Trophoblast cell (in vitro differentiated cells and primary cell): ENCODE results near the gene ANXA2R. TPM values are rescaled to one million over a fixed set of nuclear protein-coding genes. Genes with fewer than 3 reads are reported as not detected.
"Not testable (repeated sequence)": the region's sequence is repeated elsewhere in the genome, so short reads cannot be mapped to it uniquely, and the experiment has no call there.

ENCODE experiments used
- DNase-seq, 2 donors: peaks; one replicate each; pipeline ENCODE4 v3.0.0-alpha.2; 2016
- H2AFZ ChIP-seq: 2 replicates; pipeline ENCODE4 v1.6.1; 2013; ENCODE audit warnings: low read length, moderate library complexity, mild to moderate bottlenecking; ENCODE audit not compliant: insufficient read depth, poor library complexity
- H2AK5ac ChIP-seq: 2 replicates; pipeline ENCODE4 v1.6.1; 2013; ENCODE audit warnings: mild to moderate bottlenecking, low read length
- H2BK120ac ChIP-seq: 2 replicates; pipeline ENCODE4 v1.6.1; 2013; ENCODE audit warnings: low read length, mild to moderate bottlenecking, moderate library complexity; ENCODE audit not compliant: insufficient read depth, poor library complexity
- H2BK12ac ChIP-seq: 2 replicates; pipeline ENCODE4 v1.6.1; 2013; ENCODE audit warnings: mild to moderate bottlenecking, low read length, moderate library complexity
- H2BK5ac ChIP-seq: 2 replicates; pipeline ENCODE4 v1.6.1; 2013; ENCODE audit warnings: low read length, low read depth, moderate library complexity, mild to moderate bottlenecking; ENCODE audit not compliant: poor library complexity
- H3K14ac ChIP-seq: 2 replicates; pipeline ENCODE4 v1.6.1; 2013; ENCODE audit warnings: mild to moderate bottlenecking, low read length
- H3K18ac ChIP-seq: 2 replicates; pipeline ENCODE4 v1.6.1; 2013; ENCODE audit warnings: mild to moderate bottlenecking, low read length
- H3K23ac ChIP-seq: 2 replicates; pipeline ENCODE4 v1.6.1; 2013; ENCODE audit warnings: low read length
- H3K27ac ChIP-seq: 2 replicates; pipeline ENCODE4 v1.5.1; 2013; ENCODE audit warnings: low read depth, mild to moderate bottlenecking, inconsistent platforms, low read length, moderate library complexity
- H3K27me3 ChIP-seq: 2 replicates; pipeline ENCODE4 v1.6.1; 2013; ENCODE audit warnings: inconsistent platforms, mild to moderate bottlenecking, low read length, moderate library complexity; ENCODE audit not compliant: insufficient read depth
- H3K36me3 ChIP-seq, 2 experiments: 1 replicate in 1 of 2; 2 replicates in 1 of 2; pipeline ENCODE4 v1.6.1; 2013; ENCODE audit warnings: low read length in 2 of 2, mild to moderate bottlenecking in 2 of 2, moderate library complexity in 1 of 2; ENCODE audit not compliant: insufficient read depth in 2 of 2, control insufficient read depth in 1 of 2
- H3K4ac ChIP-seq: 2 replicates; pipeline ENCODE4 v1.6.1; 2013; ENCODE audit warnings: low read depth, mild to moderate bottlenecking, low read length, moderate library complexity
- H3K4me1 ChIP-seq, 2 experiments: 1 replicate in 1 of 2; 2 replicates in 1 of 2; pipeline ENCODE4 v1.6.1; 2013; ENCODE audit warnings: low read length in 2 of 2, mild to moderate bottlenecking in 2 of 2, moderate library complexity in 1 of 2; ENCODE audit not compliant: insufficient read depth in 2 of 2, control insufficient read depth in 1 of 2
- H3K4me2 ChIP-seq: 2 replicates; pipeline ENCODE4 v1.6.1; 2013; ENCODE audit warnings: inconsistent platforms, mild to moderate bottlenecking, low read length, moderate library complexity
- H3K4me3 ChIP-seq: 2 replicates; pipeline ENCODE4 v1.5.1; 2013; ENCODE audit warnings: mild to moderate bottlenecking, low read depth, low read length, inconsistent platforms
- H3K79me1 ChIP-seq: one replicate; pipeline ENCODE4 v1.6.1; 2013; ENCODE audit warnings: low read length
- H3K79me2 ChIP-seq: 2 replicates; pipeline ENCODE4 v1.6.1; 2013; ENCODE audit warnings: low read length, mild to moderate bottlenecking; ENCODE audit not compliant: control insufficient read depth, insufficient read depth, poor library complexity
- H3K9ac ChIP-seq: 2 replicates; pipeline ENCODE4 v1.6.1; 2013; ENCODE audit warnings: mild to moderate bottlenecking, low read length
- H3K9me3 ChIP-seq: 2 replicates; pipeline ENCODE4 v1.6.1; 2013; ENCODE audit warnings: low read depth, mild to moderate bottlenecking, control low read depth, inconsistent platforms, low read length; ENCODE audit not compliant: insufficient read depth
- H4K12ac ChIP-seq: 2 replicates; pipeline ENCODE4 v1.6.1; 2013; ENCODE audit warnings: low read depth, mild to moderate bottlenecking, low read length, moderate library complexity
- H4K8ac ChIP-seq: 2 replicates; pipeline ENCODE4 v1.6.1; 2013; ENCODE audit warnings: low read depth, mild to moderate bottlenecking, low read length, moderate library complexity
- H4K91ac ChIP-seq: one replicate; pipeline ENCODE4 v1.6.1; 2013; ENCODE audit warnings: low read depth, mild to moderate bottlenecking, low read length, moderate library complexity
- WGBS: extraction: QIAGEN DNeasy Blood & Tissue Kit; methylation state at CpG from one replicate; pipeline ENCODE4 v1.1.7; 2013; ENCODE audit warnings: missing lambda C conversion rate; ENCODE audit not compliant: insufficient read length, insufficient coverage; ENCODE audit errors: extremely low coverage; 5-methylcytosine and 5-hydroxymethylcytosine counted together
- polyA plus RNA-seq: library from polyadenylated mRNA; stranded (reverse); fragments of 200-250 nt; gene quantifications from 2 replicates; pipeline ENCODE4 v1.2.3, GENCODE V29; 2013

The ANXA2R gene, protein sequence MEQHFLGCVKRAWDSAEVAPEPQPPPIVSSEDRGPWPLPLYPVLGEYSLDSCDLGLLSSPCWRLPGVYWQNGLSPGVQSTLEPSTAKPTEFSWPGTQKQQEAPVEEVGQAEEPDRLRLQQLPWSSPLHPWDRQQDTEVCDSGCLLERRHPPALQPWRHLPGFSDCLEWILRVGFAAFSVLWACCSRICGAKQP
- 0.06 and 0.07 TPM in 2 replicates for polyA plus RNA-seq

DNA sequence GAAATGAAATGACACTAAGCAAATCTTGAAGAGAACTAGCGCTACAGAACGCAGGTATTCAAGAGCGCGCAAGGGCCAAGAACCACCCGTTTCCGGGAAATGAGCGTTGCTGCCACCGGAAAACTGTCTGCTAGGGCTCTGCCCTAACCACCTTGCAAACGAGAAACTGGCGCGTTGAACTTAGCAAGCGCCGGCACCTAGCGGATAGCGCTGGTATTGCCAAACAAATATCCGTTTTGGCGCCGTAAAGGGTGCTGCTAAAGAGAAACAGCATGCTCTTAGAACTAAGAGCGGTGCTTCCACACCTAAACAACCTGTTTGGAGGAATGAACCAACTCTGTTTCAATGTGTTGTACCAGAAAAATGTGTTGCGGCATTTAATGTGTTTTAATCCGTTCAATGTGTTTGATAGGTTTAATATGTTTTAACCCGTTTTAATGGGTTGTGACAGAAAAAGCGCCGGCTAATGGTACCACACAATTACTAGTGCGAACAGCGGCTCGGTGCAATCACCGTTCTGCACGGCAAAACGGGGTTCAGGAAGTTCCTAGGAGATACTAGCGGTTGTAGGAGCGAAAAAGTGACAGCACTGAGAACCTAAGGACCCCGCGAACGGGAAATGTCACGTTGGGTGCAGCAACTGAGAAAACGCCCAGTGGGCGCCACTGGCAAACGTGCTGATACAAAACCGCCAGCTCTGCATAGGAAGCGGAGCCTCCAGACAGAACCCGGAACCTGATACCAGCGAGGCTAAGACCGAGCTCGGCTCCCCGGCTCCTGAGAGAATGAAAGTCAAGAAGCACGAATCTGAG is at the start of gene ANXA2R:
TSS of gene ANXA2R (minus strand) at position 33 of the 812 bp plus-strand sequence. CDS start 273 bp downstream, outside the sequence.
- peak; percentile 97 to 100 for DNase-seq
- Histone ChIP-seq H3K18ac (no peak within 1 kb of the TSS), H4K8ac (no peak within 1 kb of the TSS), H3K79me1 (peaks cover 5% of the 10 kb centered on the region), H2AK5ac (no peak within 1 kb of the TSS), H3K27me3 (peaks cover 64% of the 10 kb centered on the region), H2BK5ac (no peak within 1 kb of the TSS), H3K14ac (no peak within 1 kb of the TSS), H3K36me3 (no peaks in the 10 kb centered on the region), H2AFZ (no peak within 1 kb of the TSS), H2BK12ac (no peak within 1 kb of the TSS), H3K23ac (no peak within 1 kb of the TSS), H3K4ac (no peak within 1 kb of the TSS), H3K79me2 (no peaks in the 10 kb centered on the region), H3K27ac (no peak within 1 kb of the TSS), H3K9me3 (no peaks in the 10 kb centered on the region), H4K12ac (no peak within 1 kb of the TSS), H3K4me1 (peaks cover 17 to 29% of the 10 kb centered on the region in 2 experiments), H4K91ac (no peak within 1 kb of the TSS), H3K9ac (no peak within 1 kb of the TSS), H3K4me2 (peak within 1 kb of the TSS; percentile 44), H2BK120ac (no peak within 1 kb of the TSS), H3K4me3 (peak within 1 kb of the TSS; percentile 42)
- no CpG with 5 or more reads among the region's 47 CpGs for WGBS

DNA sequence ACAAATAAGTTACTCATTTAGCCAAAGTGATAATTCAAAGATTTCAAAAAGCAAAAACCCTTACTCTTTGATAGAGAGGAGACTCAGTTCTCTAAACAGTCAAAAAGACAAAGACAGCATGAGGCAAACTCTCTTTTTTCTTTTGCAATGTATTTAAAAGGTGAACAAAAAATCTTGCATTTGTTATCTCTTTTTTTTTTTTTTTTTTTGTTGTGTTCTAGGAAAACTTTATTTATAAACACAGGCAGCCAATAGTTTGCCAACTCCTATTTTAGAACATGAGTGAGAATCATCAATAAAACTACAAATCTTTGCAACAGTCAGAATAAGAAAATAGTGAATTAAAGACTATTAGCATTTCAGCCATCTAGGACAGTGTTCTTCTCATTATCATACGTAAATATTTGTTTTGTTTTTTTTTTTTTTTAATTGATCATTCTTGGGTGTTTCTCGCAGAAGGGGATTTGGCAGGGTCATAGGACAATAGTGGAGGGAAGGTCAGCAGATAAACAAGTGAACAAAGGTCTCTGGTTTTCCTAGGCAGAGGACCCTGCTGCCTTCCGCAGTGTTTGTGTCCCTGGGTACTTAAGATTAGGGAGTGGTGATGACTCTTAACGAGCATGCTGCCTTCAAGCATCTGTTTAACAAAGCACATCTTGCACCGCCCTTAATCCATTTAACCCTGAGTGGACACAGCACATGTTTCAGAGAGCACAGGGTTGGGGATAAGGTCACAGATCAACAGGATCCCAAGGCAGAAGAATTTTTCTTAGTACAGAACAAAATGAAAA is 46.2 kb upstream of the ANXA2R start:
- H3K36me3 ChIP-seq, result not testable (repeated sequence)

DNA sequence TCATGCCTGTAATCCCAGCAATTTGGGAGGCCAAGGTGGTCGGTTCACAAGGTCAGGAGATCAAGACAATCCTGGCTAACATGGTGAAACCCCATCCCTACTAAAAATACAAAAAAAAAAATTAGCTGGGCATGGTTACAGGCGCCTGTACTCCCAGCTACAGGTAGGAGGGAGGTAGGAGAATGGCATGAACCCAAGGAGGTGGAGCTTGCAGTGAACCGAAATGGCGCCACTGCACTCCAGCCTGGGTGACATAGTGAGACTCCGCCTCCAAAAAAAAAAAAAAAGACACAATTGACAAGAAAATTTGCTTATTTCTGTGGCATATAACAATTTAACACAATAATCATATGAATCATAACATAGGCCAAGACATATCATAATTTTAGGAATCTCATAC is 45.3 kb upstream of the ANXA2R start:
- H2BK120ac ChIP-seq, result no peak overlapping the region
- no peak overlapping the region for H4K12ac ChIP-seq
- no peak overlapping the region for H3K14ac ChIP-seq
- no peak for DNase-seq
- H2AFZ ChIP-seq, result no peak overlapping the region
- H2AK5ac ChIP-seq, result no peak overlapping the region
- H3K9me3 ChIP-seq, result no peaks in the 10 kb centered on the region
- H3K4me3 ChIP-seq, result no peak overlapping the region
- no CpG with 5 or more reads among the region's 5 CpGs for WGBS
- H3K79me2 ChIP-seq, result no peaks in the 10 kb centered on the region
- no peak overlapping the region for H3K9ac ChIP-seq
- no peaks in the 10 kb centered on the region for H3K79me1 ChIP-seq
- H3K4ac ChIP-seq, result no peak overlapping the region
- H3K36me3 ChIP-seq, result peaks cover 0 to 6% of the 10 kb centered on the region in 2 experiments
- no peak overlapping the region for H3K18ac ChIP-seq
- H2BK12ac ChIP-seq, result no peak overlapping the region
- H3K27ac ChIP-seq, result no peak overlapping the region
- H2BK5ac ChIP-seq, result no peak overlapping the region
- no peaks in the 10 kb centered on the region for H3K4me1 ChIP-seq
- H3K27me3 ChIP-seq, result no peaks in the 10 kb centered on the region
- no peak overlapping the region for H4K91ac ChIP-seq
- H3K23ac ChIP-seq, result no peak overlapping the region
- H3K4me2 ChIP-seq, result no peak overlapping the region
- no peak overlapping the region for H4K8ac ChIP-seq

More for the DNA sequence above, 46.2 kb upstream of the ANXA2R start:
- H3K9ac ChIP-seq, H3K4ac ChIP-seq, H3K4me1 ChIP-seq, H2BK5ac ChIP-seq, H3K14ac ChIP-seq, H3K18ac ChIP-seq, H3K9me3 ChIP-seq, H3K79me1 ChIP-seq, H3K27me3 ChIP-seq, DNase-seq, H4K8ac ChIP-seq, H3K4me3 ChIP-seq, H4K91ac ChIP-seq, H3K79me2 ChIP-seq, H2BK12ac ChIP-seq, H3K27ac ChIP-seq, H3K4me2 ChIP-seq, H2AFZ ChIP-seq, H3K23ac ChIP-seq, H2AK5ac ChIP-seq, H4K12ac ChIP-seq, H2BK120ac ChIP-seq: not testable (repeated sequence)
- no CpG with 5 or more reads among the region's 5 CpGs for WGBS

DNA sequence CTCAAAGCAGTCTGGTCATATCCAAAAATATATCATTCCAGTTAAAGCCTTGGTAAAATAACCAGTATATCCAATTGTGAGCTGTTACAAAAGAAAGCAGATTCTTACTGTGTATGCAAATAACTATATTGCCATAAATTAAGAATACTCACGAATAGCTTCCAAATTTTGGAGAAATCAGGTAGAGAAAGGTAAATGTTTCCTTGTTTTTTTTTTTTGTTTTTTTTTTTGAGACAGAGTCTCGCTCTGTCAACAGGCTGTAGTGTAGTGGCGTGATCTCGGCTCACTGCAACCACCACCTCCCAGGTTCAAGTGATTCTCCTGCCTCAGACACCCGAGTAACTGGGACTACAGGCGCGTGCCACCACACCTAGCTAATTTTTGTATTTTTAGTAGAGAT is 44.3 kb upstream of the ANXA2R start:
- H3K9me3 ChIP-seq, H3K36me3 ChIP-seq, H4K91ac ChIP-seq, H3K79me1 ChIP-seq, H3K9ac ChIP-seq, H4K12ac ChIP-seq, H3K27me3 ChIP-seq, H4K8ac ChIP-seq, H2BK5ac ChIP-seq, H3K27ac ChIP-seq, H2BK12ac ChIP-seq, H3K79me2 ChIP-seq, H3K14ac ChIP-seq, DNase-seq, H2AK5ac ChIP-seq, H2BK120ac ChIP-seq, H2AFZ ChIP-seq, H3K4ac ChIP-seq, H3K4me1 ChIP-seq, H3K4me3 ChIP-seq, H3K18ac ChIP-seq, H3K4me2 ChIP-seq, H3K23ac ChIP-seq: not testable (repeated sequence)
- WGBS, result no CpG with 5 or more reads among the region's 7 CpGs
